ENCODE data around the gene RPS15.

RPS15 gene

GRCh38 chr19:1401138-1401888 lies 36.9 kb upstream of the RPS15 start, which contains the start of gene GAMT:
Gene GAMT (minus strand): TSS chr19:1401542. CDS start chr19:1401476, 66 bp downstream.
- H3K4me3 Mint-ChIP-seq, result peak within 1 kb of the TSS; percentile 76 to 86 (median 85)
- TF ChIP-seq CTCF (IDR thresholded peaks at IDR 0.05; ENCODE audit: unreplicated experiment in 3 of 3), result peak; percentile 54 to 63 (median 59)
- H3K27me3 Mint-ChIP-seq (ENCODE audit: low read depth), result peaks cover 4% of the 10 kb centered on the region
- no peaks in the 10 kb centered on the region for H3K36me3 Mint-ChIP-seq (ENCODE audit: low read depth)
- peaks cover 11% of the 10 kb centered on the region for H3K4me1 Mint-ChIP-seq
- no peak within 1 kb of the TSS for H3K27ac Mint-ChIP-seq
- no peaks in the 10 kb centered on the region for H3K9me3 Mint-ChIP-seq

- Mint-ChIP-seq H3K36me3 (ENCODE audit: low read depth) (no peaks in the 10 kb centered on the region), H3K9me3 (no peaks in the 10 kb centered on the region), H3K4me1 (peaks cover 16% of the 10 kb centered on the region), H3K27ac (no peak overlapping the region), H3K4me3 (peak overlapping the region; percentile 66 to 78 (median 76)), H3K27me3 (ENCODE audit: low read depth) (peaks cover 4% of the 10 kb centered on the region)
- peak in 2 of 3 experiments; percentile 2 to 9 for TF ChIP-seq CTCF (IDR thresholded peaks at IDR 0.05; ENCODE audit: unreplicated experiment in 3 of 3)
These were observed 36.3 kb upstream of the RPS15 start for GRCh38 chr19:1401889-1402217.

- H3K4me1 Mint-ChIP-seq, result peaks cover 16% of the 10 kb centered on the region
- H3K9me3 Mint-ChIP-seq, result no peaks in the 10 kb centered on the region
- peak overlapping the region in 2 of 3 experiments; percentile 71 to 82 for H3K27ac Mint-ChIP-seq
- no peak for TF ChIP-seq CTCF (IDR thresholded peaks at IDR 0.05; ENCODE audit: unreplicated experiment in 3 of 3)
- no peaks in the 10 kb centered on the region for H3K36me3 Mint-ChIP-seq (ENCODE audit: low read depth)
- H3K27me3 Mint-ChIP-seq (ENCODE audit: low read depth), result peaks cover 4% of the 10 kb centered on the region
- peak overlapping the region; percentile 70 to 86 (median 83) for H3K4me3 Mint-ChIP-seq
These were observed 35.7 kb upstream of the RPS15 start for GRCh38 chr19:1402411-1403070.

- peak; percentile 43 to 51 (median 49) for TF ChIP-seq CTCF (IDR thresholded peaks at IDR 0.05; ENCODE audit: unreplicated experiment in 3 of 3)
- Mint-ChIP-seq H3K27ac (peak overlapping the region; percentile 60 to 87 (median 74)), H3K9me3 (no peaks in the 10 kb centered on the region), H3K4me1 (peaks cover 49% of the 10 kb centered on the region), H3K36me3 (ENCODE audit: low read depth) (no peaks in the 10 kb centered on the region), H3K27me3 (ENCODE audit: low read depth) (peaks cover 4% of the 10 kb centered on the region), H3K4me3 (peak overlapping the region; percentile 78 to 87 (median 83))
These were observed 31.2 kb upstream of the RPS15 start for GRCh38 chr19:1406774-1407527.

- peaks cover 48% of the 10 kb centered on the region for H3K4me1 Mint-ChIP-seq
- H3K4me3 Mint-ChIP-seq, result peak within 1 kb of the TSS; percentile 83 to 97 (median 96)
- no peak for TF ChIP-seq CTCF (IDR thresholded peaks at IDR 0.05; ENCODE audit: unreplicated experiment in 3 of 3)
- H3K27ac Mint-ChIP-seq, result peak within 1 kb of the TSS; percentile 60 to 87 (median 74)
- peaks cover 4% of the 10 kb centered on the region for H3K27me3 Mint-ChIP-seq (ENCODE audit: low read depth)
- H3K36me3 Mint-ChIP-seq (ENCODE audit: low read depth), result no peaks in the 10 kb centered on the region
- no peaks in the 10 kb centered on the region for H3K9me3 Mint-ChIP-seq
These were observed 30.5 kb upstream of the RPS15 start, which contains the start of gene DAZAP1 for GRCh38 chr19:1407528-1408299. Gene DAZAP1 (plus strand): TSS chr19:1407586. CDS start chr19:1407774, 188 bp downstream.

Data from nephron (organoid).